Stimulated activated CD4-positive, alpha-beta T cell treated with anti-CD3 and anti-CD28 coated beads, Interleukin-15, amount 100 ng/mL, for 48 hours (primary cell): ENCODE results near the gene LRP11.
"Not testable (repeated sequence)": the region's sequence is repeated elsewhere in the genome, so short reads cannot be mapped to it uniquely, and the experiment has no call there.

Experiments
- DNase-seq, 2 donors: peaks; one replicate each; pipeline ENCODE4 v3.0.0-alpha.2; 2020; ENCODE audit warnings: low read depth in 2 of 2

The LRP11 gene

DNA sequence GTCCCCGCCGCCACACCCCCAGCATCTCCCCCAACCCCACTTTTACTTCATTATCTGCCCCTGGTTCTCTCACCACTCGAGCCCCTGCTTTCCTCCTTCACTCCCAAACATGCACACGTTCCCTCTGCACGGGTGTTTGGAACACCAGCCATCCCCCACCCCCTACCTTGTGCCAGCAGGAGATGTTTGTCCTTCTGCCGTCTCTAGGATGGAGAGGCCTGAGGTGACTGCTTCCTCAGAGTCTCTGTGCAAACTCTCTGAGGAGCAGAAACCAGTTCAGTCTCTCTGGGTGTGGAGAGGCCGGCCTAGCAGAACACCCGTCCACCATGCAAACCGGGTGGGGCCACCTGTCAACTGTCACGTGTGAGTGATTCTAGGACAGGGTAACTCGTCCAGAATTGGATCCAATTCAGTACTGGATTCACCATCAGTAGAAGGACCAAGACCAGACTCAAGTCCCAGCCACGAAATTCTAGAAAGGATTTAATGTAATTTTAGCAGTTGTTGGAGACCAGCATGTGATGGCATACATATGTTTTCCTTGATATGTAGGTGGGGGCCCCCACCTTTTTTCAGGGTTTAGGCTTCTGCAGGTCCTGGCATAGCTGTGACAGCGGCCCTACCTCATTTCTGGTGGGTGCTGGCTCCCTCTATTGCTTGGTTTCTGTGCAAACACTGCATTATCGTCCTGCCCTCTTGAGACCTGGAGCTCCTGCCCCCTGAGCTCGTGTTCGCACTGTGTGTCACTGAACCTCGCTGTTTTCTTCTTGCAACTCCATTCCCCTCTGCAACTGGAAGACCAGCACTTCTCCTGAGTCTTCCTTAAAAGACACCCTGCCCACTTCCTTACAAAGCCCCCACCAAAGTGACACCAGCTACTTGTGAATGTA is 33.9 kb upstream of the LRP11 start, which contains the start of gene RAET1E:
Gene RAET1E, minus strand, starts transcription at position 259 of the 890 bp plus-strand sequence. CDS start 7,212 bp downstream, outside the sequence.
- no peak for DNase-seq

DNA sequence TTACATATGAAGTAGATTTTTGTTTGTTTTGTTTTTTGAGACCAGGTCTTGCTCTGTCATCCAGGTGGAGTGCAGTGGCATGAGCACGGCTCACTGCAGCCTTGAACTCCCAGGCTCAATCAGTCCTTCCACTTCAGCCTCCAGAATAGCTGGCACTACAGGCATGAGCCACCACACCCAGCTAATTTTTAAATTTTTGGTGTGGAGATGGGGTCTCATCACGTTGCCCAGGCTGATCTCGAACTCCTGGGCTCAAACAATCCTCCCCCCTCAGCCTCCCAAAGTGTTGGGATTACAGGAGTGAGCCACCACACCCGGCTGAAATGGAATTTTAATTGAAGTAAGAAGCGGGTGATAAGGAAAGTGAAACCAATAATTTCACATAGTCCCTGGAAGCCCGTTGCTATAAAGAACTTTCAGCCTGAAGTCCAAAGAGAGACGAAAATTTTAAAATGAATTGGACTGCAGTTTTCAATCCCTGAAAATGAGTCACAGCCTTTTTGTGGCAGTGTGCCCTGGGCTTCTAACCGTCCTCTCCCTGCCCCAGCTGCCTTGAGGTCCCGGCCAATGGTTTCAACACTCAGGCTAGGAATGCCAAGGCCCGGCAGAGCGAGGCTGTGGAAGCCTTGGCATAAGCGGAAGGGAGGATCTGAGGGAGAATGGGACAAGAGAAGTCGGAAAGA is 33.0 kb upstream of the LRP11 start:
- DNase-seq, result no peak

DNA sequence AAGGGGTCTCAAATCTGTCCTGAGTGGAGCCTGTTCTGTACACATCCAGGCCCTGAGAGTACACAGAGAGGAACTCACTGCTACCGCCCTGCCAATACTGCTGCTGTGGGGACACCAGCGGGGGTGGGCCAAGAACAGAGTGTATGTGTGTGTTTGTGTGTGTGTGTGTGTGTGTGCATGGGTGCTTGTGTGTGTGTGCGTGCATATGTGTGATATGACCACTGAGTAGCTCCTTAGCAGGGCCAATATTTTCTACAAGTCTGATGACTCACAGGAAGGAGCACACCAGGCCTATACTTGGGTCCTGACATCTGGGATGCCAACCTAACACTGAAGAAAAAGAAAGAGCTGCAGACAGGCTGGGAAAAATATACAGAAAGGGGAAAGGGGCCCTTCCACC is 32.3 kb upstream of the LRP11 start:
- no peak for DNase-seq

DNA sequence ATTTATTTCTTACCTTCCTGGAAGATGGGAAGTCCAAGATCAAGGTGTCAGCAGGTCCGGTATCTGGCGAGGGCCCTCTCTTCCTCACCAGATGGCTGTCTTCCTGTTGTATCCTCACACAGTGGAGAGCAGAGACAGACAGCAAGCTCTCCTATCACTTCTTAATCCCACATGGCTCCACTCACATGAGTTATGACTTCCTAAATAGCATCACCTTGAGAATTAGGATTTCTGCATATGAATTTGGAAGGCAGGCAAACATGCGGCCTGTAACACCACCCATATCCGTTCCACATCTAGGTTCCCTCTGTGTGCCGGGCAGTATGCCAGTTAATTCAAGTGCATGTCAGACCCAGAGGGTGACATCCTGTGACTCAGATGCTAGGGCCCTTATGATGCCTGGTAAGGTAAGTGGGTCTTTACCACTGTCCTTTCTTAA is 31.7 kb upstream of the LRP11 start:
- DNase-seq, result peak; percentile 19 to 21

DNA sequence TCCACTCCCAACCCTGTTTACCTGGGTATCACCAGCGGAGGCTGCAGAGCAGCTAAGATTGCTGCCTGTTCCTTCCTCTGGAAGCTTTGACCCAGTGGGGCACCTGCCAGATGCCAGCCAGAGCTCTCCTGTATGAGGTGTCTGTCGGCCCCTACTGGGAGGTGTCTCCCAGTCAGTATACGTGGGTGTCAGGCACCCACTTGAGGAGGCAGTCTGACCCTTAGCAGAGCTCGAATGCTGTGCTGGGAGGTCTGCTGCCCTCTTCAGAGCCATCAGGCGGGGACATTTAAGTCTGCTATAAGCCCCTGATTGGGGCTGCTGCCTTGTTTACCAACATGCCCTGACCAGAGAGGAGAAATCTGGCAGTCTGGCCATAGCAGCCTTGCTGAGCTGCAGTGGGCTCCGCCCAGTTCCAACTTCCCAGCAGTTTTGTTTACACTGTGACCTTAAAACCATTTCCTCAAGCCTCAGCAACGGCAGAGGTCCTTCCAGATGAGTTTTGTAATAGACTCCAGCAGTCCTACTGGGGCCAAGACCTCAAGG is 31.0 kb upstream of the LRP11 start:
- no peak for DNase-seq

DNA sequence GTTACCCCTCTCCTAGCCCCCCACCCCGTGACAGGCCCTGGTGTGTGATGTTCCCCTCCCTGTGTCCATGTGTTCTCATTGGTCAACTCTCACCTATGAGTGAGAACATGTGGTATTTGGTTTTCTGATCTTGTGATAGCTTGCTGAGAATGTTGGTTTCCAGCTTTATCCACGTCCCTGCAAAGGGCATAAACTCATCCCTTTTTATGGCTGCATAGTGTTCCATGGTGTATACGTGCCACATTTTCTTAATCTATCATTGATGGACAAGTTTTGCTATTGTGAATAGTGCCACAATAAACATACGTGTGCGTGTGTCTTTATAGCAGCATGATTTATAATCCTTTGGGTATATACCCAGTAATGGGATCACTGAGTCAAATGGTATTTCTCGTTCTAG is 27.7 kb upstream of the LRP11 start:
- not testable (repeated sequence) for DNase-seq

DNA sequence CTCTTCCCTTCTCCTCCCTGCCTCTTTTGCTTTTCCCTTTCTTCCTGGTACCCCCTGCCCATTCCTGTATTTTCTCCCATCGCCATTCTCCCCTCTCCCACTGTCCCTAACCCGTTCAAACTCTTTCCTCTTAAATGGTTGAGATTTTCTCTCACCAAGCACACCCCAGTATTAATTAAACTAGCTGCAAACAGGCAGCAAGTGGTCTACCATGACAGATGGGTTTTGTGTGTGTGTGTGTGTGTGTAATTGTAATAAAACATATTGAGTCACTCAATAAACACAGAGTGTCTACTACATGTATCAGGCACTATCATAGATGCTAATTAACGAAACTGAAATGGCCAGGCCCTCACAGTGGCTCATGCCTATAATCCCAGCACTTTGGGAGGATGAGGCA is 27.1 kb upstream of the LRP11 start:
- DNase-seq, result no peak

DNA sequence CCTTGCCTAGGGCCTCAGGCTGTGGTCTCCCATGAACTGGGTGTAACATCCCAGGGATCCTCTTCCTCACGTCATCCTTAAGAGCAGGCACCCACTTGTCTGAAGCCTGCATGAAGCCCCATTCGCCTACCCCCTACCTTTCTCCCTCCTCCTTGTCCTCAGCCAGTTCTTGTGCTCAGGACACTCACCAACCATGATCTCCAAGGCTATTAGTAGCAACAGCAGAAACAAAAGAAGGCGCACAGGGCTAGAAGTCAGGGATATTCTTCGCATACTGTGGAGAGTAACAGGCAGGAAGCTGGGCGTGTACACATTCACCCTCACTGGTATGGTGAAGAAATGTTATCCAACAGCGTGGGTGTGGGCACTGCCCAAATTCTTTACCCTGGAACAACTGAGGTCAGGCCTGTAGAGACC is 26.5 kb upstream of the LRP11 start:
- DNase-seq, result no peak

DNA sequence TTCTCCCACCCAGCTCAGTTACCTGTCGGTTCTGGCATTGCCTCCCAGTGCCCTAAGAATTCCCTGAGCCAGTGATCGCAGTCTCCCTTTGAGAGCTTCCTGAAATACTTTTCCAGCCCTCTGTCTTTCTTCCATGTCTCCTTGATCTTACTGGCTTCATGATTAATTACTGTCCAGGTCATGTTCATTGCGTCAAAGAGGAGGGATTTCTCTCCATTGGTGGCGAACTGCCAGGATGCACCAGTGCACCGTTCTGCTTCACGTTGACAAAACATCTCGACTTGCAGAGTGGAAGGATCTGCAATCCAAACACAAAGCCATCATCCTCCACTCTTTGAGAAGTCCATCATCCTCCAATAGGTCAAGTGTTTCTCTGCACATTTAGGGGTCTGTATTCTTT is 25.2 kb upstream of the LRP11 start:
- no peak for DNase-seq

DNA sequence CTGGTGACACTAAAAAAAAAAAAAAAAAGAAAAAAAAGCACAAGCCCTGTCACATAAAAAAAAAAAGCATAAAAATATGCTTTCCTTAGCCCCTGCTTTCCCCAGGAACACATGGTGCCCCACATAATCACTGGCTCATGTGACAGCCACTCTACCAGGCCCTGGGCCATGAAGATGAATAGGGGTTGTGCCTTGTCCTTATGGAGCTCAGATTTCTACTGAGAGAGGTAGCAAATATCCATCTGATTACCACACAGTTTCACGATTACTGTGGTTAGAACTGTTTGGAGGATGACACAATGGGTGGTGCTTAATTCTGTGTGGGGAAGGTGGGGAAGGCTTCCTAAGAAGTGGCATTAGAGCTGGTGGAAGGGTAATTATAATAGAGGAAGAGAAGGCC is 24.5 kb upstream of the LRP11 start:
- DNase-seq, result no peak

DNA sequence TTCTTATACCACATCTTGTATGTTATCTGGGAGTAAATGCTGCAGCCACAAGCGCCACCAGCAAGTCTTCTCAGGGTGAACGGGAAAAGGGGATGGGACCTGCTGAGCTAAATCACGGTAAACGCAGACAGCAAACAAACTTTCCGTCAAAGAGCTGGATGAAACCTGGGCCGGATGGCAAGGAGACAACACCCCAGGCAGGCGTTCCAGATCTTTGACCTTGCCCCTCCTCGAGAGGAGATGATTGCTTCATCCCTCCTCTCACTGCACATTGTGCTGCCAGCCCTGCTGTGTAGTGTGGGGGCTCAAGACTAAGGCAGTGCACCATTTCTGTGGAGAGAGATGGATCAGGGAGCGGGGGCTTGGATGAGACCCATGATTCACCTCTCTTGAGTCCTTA is 23.9 kb upstream of the LRP11 start:
- no peak for DNase-seq

DNA sequence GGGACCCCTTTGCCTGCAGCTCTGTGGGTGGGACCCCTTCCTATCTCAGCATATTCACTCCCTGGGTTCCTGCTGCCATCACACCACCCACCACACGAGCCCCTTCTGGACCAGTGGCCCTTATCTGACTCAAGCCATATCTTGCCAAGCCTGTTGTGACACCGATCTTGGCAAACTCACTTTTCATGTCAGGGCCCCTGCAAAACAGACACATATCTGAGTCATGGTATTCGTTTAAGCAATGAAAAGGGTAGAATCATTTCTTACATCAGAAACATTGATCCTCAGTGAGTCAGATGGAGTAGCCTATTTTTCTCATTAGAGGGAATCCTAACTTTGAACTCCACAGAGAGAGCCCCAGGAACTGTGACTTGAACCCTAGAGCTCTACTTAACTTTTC is 23.2 kb upstream of the LRP11 start:
- DNase-seq, result no peak

DNA sequence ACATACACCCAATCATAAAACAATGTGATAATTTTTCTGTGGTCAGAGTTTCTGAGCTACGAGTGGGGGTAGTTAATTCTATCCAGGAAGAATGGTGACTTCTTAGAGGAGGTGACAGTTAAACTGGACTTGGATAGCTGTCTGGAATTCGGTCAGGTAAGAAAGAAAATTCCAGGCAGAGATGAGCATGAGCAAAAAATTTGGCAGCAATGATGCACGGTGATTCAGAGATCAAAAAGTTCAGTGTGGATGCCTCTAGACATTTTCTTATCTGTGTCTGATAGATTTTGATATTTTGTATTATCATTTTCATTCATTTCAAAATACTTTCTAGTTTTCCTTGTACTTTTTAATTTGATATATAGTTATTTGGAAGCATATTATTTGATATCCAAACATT is 21.7 kb upstream of the LRP11 start:
- no peak for DNase-seq

DNA sequence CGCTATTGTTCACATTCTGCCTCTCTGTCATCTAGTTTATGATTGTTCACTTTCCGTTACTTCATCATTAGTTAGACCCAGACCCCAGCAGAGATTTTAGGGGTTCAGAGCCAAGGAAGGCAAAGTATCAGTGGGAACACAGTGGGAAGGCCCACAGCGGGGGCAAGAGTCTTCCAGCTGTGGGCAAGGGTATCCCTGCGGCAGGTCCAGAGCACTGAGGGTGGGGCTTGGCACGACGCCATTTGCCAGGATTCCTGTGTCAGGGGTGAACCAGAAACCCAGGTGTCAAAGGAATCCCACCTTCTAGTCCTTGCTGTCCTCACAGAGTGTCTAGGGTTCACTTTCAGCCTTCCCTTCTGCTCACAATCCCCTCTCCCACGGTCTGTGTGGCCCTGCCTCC is 20.5 kb upstream of the LRP11 start:
- no peak for DNase-seq

DNA sequence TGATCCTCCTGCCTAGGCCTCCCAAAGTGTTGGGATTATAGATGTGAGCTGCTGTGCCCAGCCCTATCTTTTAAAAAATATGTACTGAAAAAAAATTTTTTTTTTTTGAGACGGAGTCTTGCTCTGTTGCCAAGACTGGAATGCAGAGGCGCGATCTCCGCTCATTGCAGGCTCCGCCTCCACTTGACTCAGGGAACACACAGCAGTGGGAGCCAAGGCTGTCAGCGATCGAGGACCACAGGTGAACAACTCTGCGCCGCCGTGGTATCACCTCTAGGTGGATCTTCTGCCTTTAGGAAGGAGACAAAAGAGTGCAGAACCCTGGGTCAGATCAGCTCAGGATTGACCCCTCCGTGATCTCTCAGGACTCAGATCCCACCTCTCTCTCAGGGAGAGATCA is 20.1 kb upstream of the LRP11 start:
- DNase-seq, result no peak

DNA sequence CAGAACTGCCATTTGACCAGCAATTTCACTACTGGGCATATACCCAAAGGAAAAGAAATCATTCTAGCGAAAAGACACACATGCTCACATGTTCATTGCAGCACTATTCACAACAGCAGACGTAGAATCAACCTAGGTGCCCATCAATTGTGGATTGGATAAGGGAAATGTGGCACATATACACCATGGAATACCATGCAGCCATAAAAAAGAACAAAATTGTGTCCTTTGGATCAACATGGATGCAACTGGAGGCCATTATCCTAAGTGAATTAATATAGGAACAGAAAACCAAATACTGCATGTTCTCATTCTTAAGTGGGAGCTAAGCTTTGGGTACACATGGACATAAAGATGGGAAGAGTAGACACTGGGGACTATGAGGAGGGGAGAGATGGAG is 17.7 kb upstream of the LRP11 start:
- DNase-seq, result no peak

DNA sequence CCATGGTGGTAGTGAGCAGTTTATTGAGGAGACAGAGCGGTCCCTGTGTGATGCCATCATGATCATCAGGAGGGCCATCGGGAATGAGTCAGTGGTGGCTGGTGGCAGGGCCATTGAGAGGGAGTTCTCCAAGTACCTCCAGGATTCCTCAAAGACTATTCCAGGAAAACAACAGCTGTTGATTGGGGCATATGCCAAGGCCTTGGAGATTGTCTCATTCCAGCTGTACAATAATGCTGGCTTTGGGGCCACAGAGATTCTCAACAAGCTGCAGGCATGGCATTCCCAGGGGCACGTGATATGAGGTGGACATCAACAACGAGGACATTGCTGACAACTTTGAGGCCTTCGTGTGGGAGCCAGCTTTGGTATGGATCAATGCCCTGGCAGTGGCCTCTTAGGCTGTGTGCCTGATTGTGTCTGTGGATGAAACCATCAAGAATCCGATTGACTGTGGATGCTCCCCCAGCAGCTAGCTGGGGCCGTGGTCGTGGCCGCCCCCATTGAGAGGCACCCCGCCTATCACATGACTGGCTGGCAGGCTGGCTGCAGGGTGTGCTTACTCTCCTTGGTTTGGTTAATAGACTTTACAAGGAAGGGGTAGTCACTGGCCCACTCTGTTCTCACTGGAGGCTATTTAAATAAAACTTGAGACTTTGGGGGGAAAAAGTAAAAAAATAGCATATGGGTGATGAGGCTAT is 17.1 kb upstream of the LRP11 start:
- DNase-seq, result no peak

DNA sequence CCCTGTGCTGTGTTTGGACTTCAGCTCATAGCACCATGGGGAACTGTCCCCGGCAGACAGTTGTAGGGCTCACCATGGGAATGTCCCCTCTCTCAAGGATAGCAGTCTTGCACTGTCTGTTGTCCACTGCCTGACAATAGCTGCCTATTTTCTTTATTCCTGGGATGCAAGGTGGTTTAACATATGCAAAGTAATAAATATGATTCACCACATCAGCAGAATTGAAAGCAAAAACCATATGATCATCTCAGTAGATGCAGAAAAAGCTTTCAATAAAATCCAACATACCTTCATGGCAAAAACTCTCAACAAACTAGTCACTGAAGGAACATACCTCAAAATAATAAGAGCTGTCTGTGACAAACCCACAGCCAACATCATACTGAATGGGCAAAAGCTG is 13.5 kb upstream of the LRP11 start:
- DNase-seq, result no peak

DNA sequence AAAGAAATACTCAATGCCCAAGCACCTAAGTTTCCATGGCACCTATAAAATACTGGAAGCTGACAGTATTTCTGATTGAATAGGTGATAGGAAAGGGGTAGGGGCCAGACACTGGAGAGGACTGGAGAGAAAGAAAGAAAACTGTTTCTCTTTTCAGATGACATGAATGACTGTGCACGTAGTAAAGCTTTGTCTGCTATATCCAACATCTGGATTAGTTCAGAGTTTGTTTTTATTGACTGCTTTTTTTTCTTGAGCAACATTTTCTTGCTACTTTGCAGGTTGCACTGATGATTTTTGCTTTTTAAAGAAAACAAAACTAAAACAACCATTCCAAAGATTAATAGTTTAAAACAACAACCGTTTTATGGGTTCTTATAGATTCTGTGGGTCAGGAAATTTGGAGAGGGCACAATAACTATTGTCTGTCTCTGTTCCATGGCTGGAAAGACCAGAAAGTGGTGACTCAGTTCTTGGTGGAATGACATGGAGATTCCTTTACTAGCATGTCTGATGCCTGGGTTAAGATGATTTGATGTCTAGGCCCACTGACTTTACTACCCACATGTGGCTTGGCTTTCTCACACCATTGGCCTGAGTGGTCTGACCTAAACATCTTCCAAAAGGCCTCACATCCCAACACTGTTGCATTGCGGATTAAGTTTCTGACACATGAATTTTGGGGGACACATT is 12.2 kb upstream of the LRP11 start:
- no peak for DNase-seq

DNA sequence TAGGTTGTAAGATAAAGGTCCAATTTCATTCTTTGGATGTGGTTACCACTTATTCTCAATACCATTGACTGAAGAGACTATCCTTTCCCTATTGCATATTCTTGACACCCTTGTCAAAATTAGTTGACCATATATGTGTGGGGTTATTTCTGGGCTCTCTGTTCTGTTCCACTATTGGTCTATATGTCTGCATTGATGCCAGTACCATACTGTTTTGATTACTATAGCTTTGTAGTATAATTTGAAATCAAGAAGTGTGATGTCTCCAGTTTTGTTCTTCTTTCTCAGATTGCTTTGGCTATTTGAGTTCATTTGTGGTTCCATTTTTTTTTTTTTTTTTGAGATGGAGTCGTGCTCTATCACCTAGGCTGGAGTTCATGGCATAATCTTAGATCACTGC is 8.1 kb upstream of the LRP11 start:
- DNase-seq, result no peak

DNA sequence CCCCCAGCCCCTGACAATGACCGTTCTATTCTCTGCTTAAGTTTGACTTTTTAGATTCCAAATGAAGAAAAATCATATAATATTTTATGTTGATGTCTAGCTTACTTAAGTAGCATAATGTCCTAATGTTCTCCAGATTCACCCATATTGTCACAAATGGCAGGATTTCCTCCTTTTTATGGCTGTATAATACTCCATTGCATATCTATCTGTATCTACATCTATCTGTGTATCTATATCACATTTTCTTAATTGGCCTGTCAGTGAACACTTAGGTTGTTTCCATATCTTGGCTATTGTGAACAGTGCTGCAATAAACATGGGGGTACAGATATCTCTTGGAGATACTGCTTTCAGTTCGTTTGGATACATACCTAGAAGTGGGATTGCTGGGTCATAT is 7.0 kb upstream of the LRP11 start:
- no peak for DNase-seq
